ENCODE results near the gene MKRN1. TPM values are rescaled to one million over a fixed set of nuclear protein-coding genes. Genes with fewer than 3 reads are reported as not detected.

The MKRN1 gene
- total and polyA plus RNA-seq, 2 experiments from 2014 or later = 68.8 to 71.5 TPM

- no peaks in the 10 kb centered on the region for H3K79me2 ChIP-seq (ENCODE audit: insufficient read depth)
- H3K4me1 ChIP-seq (ENCODE audit: insufficient read depth) = peaks cover 10% of the 10 kb centered on the region
- no peak overlapping the region for H3K9ac ChIP-seq
- no peaks in the 10 kb centered on the region for H3K9me2 ChIP-seq (ENCODE audit: insufficient read depth)
- 27% methylated on average over 3 of the region's 3 CpGs for WGBS, 2 experiments (ENCODE audit: low coverage in 1 of 2, low lambda C conversion rate in 2 of 2, missing lambda C conversion rate in 2 of 2)
- no peak for TF ChIP-seq EZH2phosphoT487 (IDR thresholded peaks at IDR 0.05; ENCODE audit: insufficient read depth, low read depth)
- TF ChIP-seq EZH2 (IDR thresholded peaks at IDR 0.05; ENCODE audit: insufficient read depth, poor library complexity, severe bottlenecking) = no peak
- no peaks in the 10 kb centered on the region for H4K20me1 ChIP-seq (ENCODE audit: insufficient read depth)
- no peak overlapping the region for H3K4me3 ChIP-seq
- DNase-seq = no peak
- no peak overlapping the region for H3K27ac ChIP-seq
- H3F3A ChIP-seq (ENCODE audit: insufficient read depth) = peaks cover 15% of the 10 kb centered on the region
- in situ Hi-C loops (cut with MboI) = no loop called here
- H2AFZ ChIP-seq = no peak overlapping the region
- no peaks in the 10 kb centered on the region for H3K36me3 ChIP-seq (ENCODE audit: low read depth)
- no peaks in the 10 kb centered on the region for H3K9me3 ChIP-seq (ENCODE audit: low read depth)
- H3K27me3 ChIP-seq (replicated peaks; ENCODE audit: insufficient read depth) = no peaks in the 10 kb centered on the region
- no peak overlapping the region for H3K4me2 ChIP-seq (ENCODE audit: unreplicated experiment)
Measured at GRCh38 chr7:140404565-140405065, 74.7 kb downstream of the MKRN1 start.

GRCh38 chr7:140403878-140404564, 75.3 kb downstream of the MKRN1 start, which contains the start of gene RAB19:
Gene RAB19 (plus strand): TSS chr7:140404058. CDS start chr7:140407647, 3,589 bp downstream.
- in situ Hi-C loops (cut with MboI) = no loop called here
- H3K79me2 ChIP-seq (ENCODE audit: insufficient read depth) = no peaks in the 10 kb centered on the region
- no peak within 1 kb of the TSS for H3K4me2 ChIP-seq (ENCODE audit: unreplicated experiment)
- H3K4me3 ChIP-seq = no peak within 1 kb of the TSS
- no peak within 1 kb of the TSS for H2AFZ ChIP-seq
- no peaks in the 10 kb centered on the region for H3K9me2 ChIP-seq (ENCODE audit: insufficient read depth)
- H4K20me1 ChIP-seq (ENCODE audit: insufficient read depth) = no peaks in the 10 kb centered on the region
- peaks cover 10% of the 10 kb centered on the region for H3K4me1 ChIP-seq (ENCODE audit: insufficient read depth)
- 42 to 49% methylated on average over 22 of the region's 22 CpGs for WGBS, 2 experiments (ENCODE audit: low coverage in 1 of 2, low lambda C conversion rate in 2 of 2, missing lambda C conversion rate in 2 of 2)
- H3K36me3 ChIP-seq (ENCODE audit: low read depth) = no peaks in the 10 kb centered on the region
- H3K27ac ChIP-seq = no peak within 1 kb of the TSS
- H3K27me3 ChIP-seq (replicated peaks; ENCODE audit: insufficient read depth) = no peaks in the 10 kb centered on the region
- DNase-seq = no peak
- H3K9ac ChIP-seq = no peak within 1 kb of the TSS
- H3K9me3 ChIP-seq (ENCODE audit: low read depth) = no peaks in the 10 kb centered on the region
- H3F3A ChIP-seq (ENCODE audit: insufficient read depth) = peaks cover 15% of the 10 kb centered on the region
- no peak for TF ChIP-seq EZH2 (IDR thresholded peaks at IDR 0.05; ENCODE audit: insufficient read depth, poor library complexity, severe bottlenecking)
- no peak for TF ChIP-seq EZH2phosphoT487 (IDR thresholded peaks at IDR 0.05; ENCODE audit: insufficient read depth, low read depth)

Other genes starting within 250 kb of the MKRN1 start
- gene SLC37A3, start 81.0 kb downstream of the MKRN1 start, total RNA-seq (2014; rRNA removed; shearing (Covaris generic)) = 61.7 and 64.5 TPM in 2 replicates
- 39.8 and 44.8 TPM in 2 replicates for gene SLC37A3, start 81.0 kb downstream of the MKRN1 start, polyA plus RNA-seq (2016; fragmentation: Nextera tagmentation; extraction: Ambion mirVana)
- gene RAB19, start 75.4 kb downstream of the MKRN1 start, total RNA-seq (2014; rRNA removed; shearing (Covaris generic)) = not detected in 2 replicates
- not detected in 2 replicates for gene RAB19, start 75.4 kb downstream of the MKRN1 start, polyA plus RNA-seq (2016; fragmentation: Nextera tagmentation; extraction: Ambion mirVana)
- gene DENND2A, start 161.3 kb upstream of the MKRN1 start, total RNA-seq (2014; rRNA removed; shearing (Covaris generic)) = 2.2 and 2.4 TPM in 2 replicates
- 0.78 and 1.6 TPM in 2 replicates for gene DENND2A, start 161.3 kb upstream of the MKRN1 start, polyA plus RNA-seq (2016; fragmentation: Nextera tagmentation; extraction: Ambion mirVana)
- 27.1 and 29.0 TPM in 2 replicates for gene ADCK2, start 193.4 kb upstream of the MKRN1 start, total RNA-seq (2014; rRNA removed; shearing (Covaris generic))
- 9.1 and 10.0 TPM in 2 replicates for gene ADCK2, start 193.4 kb upstream of the MKRN1 start, polyA plus RNA-seq (2016; fragmentation: Nextera tagmentation; extraction: Ambion mirVana)
- gene NDUFB2, start 217.2 kb upstream of the MKRN1 start, total RNA-seq (2014; rRNA removed; shearing (Covaris generic)) = 236 and 324 TPM in 2 replicates
- 411 and 432 TPM in 2 replicates for gene NDUFB2, start 217.2 kb upstream of the MKRN1 start, polyA plus RNA-seq (2016; fragmentation: Nextera tagmentation; extraction: Ambion mirVana)

Data from GM23248 (cell line).